Measurements from ENCODE around the gene TBC1D7.
A peak's percentile ranks its signal among the peaks of the same experiment; 100 is the strongest.

Gene TBC1D7

GRCh38 chr6:13318821-13319220 lies 9.5 kb downstream of the TBC1D7 start:
- no peak for DNase-seq

- no peak for DNase-seq
These were observed 12.4 kb downstream of the TBC1D7 start for GRCh38 chr6:13315896-13316295.

DNA sequence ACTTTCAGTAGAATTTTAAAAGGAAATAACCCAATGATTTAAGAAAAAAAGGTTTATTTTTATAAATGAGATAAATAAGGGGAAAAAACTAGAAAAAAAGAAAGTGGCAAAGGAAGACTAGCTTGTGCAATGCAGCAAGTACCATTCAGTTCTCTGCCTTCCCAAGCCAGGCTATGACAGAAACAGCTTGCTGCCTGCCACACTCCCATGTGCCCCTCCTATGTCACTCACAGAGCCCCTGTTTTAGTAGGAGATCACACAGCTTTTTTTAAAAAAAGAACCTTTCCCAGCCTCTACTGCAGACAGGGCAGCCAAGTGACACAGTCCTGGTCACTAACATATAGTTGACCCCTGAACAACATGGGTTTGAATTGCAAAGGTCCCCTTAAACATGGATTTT lies 13.5 kb downstream of the TBC1D7 start:
- no peak for DNase-seq

GRCh38 chr6:13311155-13311554 lies 17.2 kb downstream of the TBC1D7 start:
- no peak for DNase-seq

DNA sequence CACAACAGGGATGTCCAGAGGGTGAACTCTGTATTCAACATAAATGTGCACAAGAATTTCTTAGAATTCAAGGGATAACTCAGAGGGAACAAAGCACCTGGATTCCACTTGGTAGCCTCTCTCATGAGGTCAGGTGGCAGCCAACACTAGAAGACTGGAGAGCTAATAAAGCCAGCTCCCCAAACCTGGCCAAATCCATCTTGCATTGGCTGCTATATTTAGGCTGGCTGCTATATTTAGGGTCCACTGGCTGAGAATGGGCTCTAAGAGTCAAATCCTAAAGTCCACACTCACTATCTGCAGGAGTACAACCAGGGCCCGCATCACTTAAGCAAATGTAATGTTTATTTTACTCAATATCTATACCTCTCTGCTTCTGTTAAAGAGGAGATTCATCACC lies 20.0 kb downstream of the TBC1D7 start:
- DNase-seq = no peak

GRCh38 chr6:13307508-13307995 lies 20.8 kb downstream of the TBC1D7 start:
- no peak for DNase-seq

DNA sequence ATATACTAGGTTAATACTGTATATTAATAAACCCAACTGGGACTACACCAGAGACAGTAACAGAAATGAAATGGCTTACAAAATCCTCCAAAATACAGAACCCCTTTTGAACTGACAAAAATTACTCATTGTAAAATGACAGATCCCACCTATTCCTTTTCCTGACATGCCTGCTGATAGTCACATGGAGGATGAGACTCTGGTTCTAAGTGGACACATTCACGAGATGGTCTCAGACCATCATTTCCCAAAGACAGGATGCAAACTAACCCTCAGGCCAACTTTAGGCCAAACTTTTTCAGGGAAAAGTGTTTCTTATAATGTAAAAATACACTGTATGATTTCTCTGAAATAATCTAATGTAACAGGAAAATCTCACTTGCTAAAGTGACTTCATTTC lies 22.5 kb downstream of the TBC1D7 start:
- DNase-seq = no peak

DNA sequence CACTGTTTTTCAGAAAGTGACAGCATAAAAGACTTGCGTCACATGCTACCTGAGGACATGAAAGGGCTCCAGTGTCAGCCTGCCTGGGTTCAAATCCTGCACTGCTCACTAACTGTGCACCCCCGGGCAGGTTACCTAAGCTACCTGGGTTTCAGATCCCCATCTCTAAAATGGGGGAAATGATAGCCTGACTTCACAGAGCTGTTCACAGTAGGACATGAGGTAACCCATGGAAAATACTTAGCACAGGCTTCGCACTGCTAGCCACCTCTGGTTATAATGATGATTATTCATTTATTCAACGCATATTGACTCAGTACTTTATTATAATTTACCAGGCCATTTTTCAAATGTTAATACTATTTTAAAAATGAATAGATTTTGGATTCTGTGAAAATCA lies 23.0 kb downstream of the TBC1D7 start:
- no peak for DNase-seq

DNA sequence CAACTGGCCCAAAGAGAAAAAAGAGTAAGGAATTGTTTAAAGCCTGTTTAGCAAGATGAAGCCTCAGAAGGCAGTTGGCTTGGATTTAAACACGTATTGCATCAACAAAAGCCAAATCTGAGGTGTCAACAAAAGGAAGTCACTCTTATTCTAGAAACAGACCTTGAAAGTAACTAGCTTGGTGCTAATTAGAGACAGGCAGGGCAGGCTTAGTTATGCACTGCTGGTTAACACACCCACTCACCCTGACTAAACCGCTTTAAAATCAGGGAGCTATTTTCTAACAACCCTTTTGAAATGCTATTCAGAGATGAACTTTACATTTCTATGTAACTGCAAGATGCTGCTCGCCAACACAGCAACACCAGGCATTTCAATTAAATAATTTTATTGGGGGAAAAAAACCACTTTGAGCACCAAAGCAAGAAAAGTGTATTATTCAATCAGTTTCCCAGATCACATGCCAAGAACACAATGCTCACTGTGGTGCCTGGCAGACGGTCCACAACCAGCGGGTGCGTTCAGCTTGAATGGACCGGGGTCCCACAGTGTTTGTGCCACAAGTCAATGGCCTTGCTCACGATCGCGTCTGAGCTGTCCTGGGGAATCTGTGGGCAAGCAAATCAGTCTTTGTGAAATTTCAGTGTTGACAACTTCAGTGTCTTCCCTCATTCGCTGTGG lies 23.6 kb downstream of the TBC1D7 start:
- DNase-seq = no peak

DNA sequence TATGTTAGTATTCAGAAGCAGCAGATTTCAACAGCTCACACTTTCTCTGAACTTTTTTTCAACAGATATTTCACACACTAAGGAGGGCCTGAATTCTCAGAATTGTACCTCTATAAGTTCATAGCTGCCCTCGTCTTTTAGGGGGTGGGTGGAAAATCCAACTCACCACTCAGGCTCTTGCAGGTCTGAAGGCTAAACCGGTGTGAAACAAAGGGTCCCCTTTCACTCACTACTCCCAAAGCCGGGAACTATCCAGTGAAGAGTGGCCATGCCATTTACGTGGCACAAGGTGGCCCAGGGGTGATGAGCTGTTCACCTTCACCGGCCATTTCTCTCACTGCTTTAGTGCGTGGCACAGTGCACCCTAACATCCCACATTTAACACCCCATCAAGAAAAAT lies 24.2 kb downstream of the TBC1D7 start:
- no peak for DNase-seq

DNA sequence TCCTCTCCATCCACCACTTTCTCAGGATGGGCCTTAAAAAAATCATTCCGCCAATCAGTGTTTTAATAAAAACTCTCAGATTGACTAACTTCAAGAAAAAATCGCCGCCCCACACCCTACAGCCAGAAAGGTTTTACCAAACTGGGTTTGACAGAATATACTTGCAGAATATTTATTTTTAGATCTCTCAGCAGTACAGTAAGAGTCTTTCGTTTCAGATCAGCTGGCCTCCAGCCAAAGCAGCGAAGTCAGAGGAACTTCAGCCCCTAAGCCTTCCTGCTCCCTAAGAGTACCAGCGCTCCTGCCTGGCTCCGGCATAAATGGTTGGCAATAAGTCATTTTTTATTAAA lies 24.7 kb downstream of the TBC1D7 start:
- peak; percentile 5 for DNase-seq

- peak; percentile 56 for DNase-seq
These were observed 25.3 kb downstream of the TBC1D7 start for GRCh38 chr6:13302751-13303667.

DNA sequence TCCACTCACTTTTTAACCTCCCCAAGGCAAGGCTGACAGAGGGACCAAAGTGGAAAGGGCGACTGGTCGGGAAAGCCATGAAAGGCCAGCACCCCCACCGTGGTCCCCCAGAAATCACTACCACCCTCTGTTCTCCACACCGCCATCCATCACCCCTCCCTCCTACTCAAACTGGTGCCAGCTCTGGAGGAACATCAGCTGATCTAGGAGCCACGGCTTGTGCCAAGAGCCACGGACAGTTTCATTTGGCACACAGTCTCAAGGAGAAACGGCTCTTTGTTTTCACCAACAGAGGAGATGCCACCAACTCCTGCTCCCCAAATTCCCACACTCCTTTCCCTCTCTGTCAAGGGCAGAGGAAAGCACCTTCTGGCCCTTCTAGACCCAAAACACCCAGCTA lies 26.0 kb downstream of the TBC1D7 start:
- DNase-seq = no peak

- no peak for DNase-seq
These were observed 27.4 kb downstream of the TBC1D7 start for GRCh38 chr6:13300643-13301590.

GRCh38 chr6:13299918-13300317 lies 28.4 kb downstream of the TBC1D7 start:
- no peak for DNase-seq

DNA sequence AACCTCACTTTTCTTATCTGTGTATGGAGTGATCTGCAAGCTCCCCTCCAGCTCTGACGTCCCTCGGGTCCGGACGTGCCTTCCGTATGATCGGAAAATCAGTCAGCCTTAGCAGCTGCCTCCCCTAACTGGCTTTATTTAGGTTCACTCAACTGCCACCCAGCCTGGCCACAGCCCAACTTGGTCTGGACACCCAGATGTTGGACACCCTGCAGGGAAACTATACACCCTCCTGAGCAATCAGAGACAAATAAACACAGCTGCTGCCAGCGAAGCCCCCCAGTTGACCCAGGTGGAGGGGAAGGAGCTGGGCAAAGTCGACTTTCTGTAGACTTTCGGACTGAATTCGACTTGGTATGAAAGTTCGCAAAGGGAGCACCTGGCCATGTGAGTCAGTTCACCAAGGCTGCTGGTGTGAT lies 28.9 kb downstream of the TBC1D7 start:
- DNase-seq = no peak

- no peak for DNase-seq
These were observed 29.9 kb downstream of the TBC1D7 start for GRCh38 chr6:13298446-13298845.

- DNase-seq = no peak
These were observed 30.9 kb downstream of the TBC1D7 start for GRCh38 chr6:13297391-13297790.

GRCh38 chr6:13296536-13296997 lies 31.8 kb downstream of the TBC1D7 start:
- DNase-seq = peak; percentile 8

- DNase-seq = no peak
These were observed 32.8 kb downstream of the TBC1D7 start for GRCh38 chr6:13295576-13295975.

DNA sequence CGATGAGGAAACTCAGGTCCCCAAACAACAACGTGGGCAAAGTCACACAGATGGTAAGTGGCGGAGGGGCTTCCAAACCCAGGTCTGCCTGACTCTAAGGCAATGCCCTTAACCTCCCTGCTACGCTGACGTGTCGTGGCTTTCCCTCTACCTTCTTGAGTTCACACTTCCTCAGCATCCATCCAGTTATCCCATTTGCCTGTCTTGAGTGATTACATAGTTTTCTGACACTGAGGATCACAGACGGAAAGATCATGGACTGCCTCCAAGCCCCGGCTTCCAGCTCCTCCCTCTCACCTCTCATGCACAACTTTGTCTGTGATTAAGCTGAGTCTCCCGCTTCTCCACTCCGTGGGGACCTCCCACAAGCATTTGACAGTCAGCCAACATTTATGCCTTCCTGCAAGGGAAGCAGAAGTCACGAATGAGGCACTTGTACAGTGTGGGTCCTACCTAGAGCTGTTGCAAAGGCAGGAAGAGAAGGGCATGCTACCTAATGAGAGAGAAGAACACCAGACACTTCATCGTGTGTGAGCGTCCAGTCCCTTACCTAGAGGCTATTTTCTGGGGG lies 33.8 kb downstream of the TBC1D7 start:
- DNase-seq = no peak

DNA sequence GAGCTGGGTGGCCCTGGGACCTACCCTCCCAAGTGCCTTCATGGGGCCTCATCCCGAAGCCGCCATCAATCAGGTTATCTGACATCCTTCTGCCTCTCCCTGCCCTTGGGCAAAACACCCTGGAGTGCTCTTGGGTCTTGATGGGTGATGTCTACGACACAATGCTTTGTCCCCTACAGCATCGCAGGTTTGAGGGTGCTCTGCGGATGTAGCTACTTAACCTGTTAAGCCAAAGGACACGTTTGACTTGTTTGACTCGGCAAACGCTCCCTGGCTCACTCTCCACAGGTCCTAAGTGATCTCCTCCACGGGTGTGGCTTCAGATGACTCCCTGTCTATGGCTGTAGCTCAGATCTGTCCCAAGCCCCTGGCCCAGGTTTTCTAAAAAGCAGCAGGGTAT lies 35.6 kb downstream of the TBC1D7 start:
- DNase-seq = no peak

DNA sequence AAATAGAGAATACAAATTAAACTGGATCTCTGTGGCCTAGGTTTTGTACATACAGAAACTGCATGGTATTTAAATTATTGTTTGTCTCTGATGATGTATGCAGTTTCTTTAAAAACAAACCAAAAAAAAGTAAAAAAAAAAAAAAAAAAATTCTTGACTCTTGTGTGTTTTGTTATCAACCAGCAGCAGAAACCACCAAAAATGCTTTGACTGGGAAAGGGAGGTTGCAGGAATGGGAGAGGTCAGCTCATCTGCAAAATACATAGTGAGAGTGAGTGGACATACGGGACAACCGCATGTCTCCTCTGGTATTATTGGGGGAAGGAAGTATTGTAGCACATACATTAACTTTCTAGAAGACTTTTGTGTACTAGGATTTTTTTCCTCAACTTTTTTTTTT lies 38.0 kb downstream of the TBC1D7 start:
- no peak for DNase-seq
